IPS-20b (cell line): ENCODE results near the gene POU3F1.

Experiments
- H3K27ac ChIP-seq: one replicate; pipeline ENCODE4 v1.5.1; 2013; ENCODE audit warnings: low read length
- H3K27me3 ChIP-seq: 2 replicates; pipeline ENCODE4 v1.6.1; 2013; ENCODE audit warnings: mild to moderate bottlenecking, low read length, inconsistent platforms; ENCODE audit not compliant: insufficient read depth
- H3K36me3 ChIP-seq: 2 replicates; pipeline ENCODE4 v1.6.1; 2013; ENCODE audit warnings: low read depth, mild to moderate bottlenecking, inconsistent platforms, low read length, moderate library complexity; ENCODE audit not compliant: insufficient read depth
- H3K4me1 ChIP-seq: 2 replicates; pipeline ENCODE4 v1.6.1; 2013; ENCODE audit warnings: mild to moderate bottlenecking, control low read depth, inconsistent platforms, low read length, moderate library complexity; ENCODE audit not compliant: insufficient read depth
- H3K4me3 ChIP-seq: 2 replicates; pipeline ENCODE4 v1.5.1; 2013; ENCODE audit warnings: mild to moderate bottlenecking, low read length, inconsistent platforms
- H3K9ac ChIP-seq: 2 replicates; pipeline ENCODE4 v1.6.1; 2013; ENCODE audit warnings: low read depth, mild to moderate bottlenecking, inconsistent platforms, low read length, moderate library complexity
- H3K9me3 ChIP-seq: 2 replicates; pipeline ENCODE4 v1.6.1; 2013; ENCODE audit warnings: mild to moderate bottlenecking, low read depth, low read length, inconsistent platforms; ENCODE audit not compliant: insufficient read depth

Gene POU3F1

GRCh38 chr1:38084700-38085099 lies 38.1 kb upstream of the POU3F1 start:
- Histone ChIP-seq H3K36me3 (no peaks in the 10 kb centered on the region), H3K9ac (no peak overlapping the region), H3K9me3 (no peaks in the 10 kb centered on the region), H3K4me3 (no peak overlapping the region), H3K27ac (no peak overlapping the region), H3K27me3 (no peaks in the 10 kb centered on the region), H3K4me1 (peaks cover 22% of the 10 kb centered on the region)

- H3K4me1 ChIP-seq, result peaks cover 22% of the 10 kb centered on the region
- H3K27ac ChIP-seq, result no peak overlapping the region
- H3K27me3 ChIP-seq, result no peaks in the 10 kb centered on the region
- H3K36me3 ChIP-seq, result no peaks in the 10 kb centered on the region
- H3K9me3 ChIP-seq, result no peaks in the 10 kb centered on the region
- no peak overlapping the region for H3K4me3 ChIP-seq
- no peak overlapping the region for H3K9ac ChIP-seq
These were observed 37.5 kb upstream of the POU3F1 start for GRCh38 chr1:38084113-38084512.

- Histone ChIP-seq H3K36me3 (no peaks in the 10 kb centered on the region), H3K4me3 (no peak overlapping the region), H3K9ac (no peak overlapping the region), H3K27me3 (no peaks in the 10 kb centered on the region), H3K9me3 (no peaks in the 10 kb centered on the region), H3K4me1 (peaks cover 17% of the 10 kb centered on the region), H3K27ac (no peak overlapping the region)
These were observed 36.9 kb upstream of the POU3F1 start for GRCh38 chr1:38083541-38083940.

GRCh38 chr1:38082769-38083263 lies 36.2 kb upstream of the POU3F1 start:
- no peaks in the 10 kb centered on the region for H3K27me3 ChIP-seq
- H3K4me3 ChIP-seq, result no peak overlapping the region
- no peaks in the 10 kb centered on the region for H3K36me3 ChIP-seq
- peaks cover 11% of the 10 kb centered on the region for H3K4me1 ChIP-seq
- H3K9me3 ChIP-seq, result no peaks in the 10 kb centered on the region
- H3K27ac ChIP-seq, result peak overlapping the region; percentile 16
- peak overlapping the region; percentile 25; the same call in 1 of the 2 replicates for H3K9ac ChIP-seq

GRCh38 chr1:38079019-38079418 lies 32.4 kb upstream of the POU3F1 start:
- H3K36me3 ChIP-seq, result no peaks in the 10 kb centered on the region
- no peaks in the 10 kb centered on the region for H3K27me3 ChIP-seq
- H3K9me3 ChIP-seq, result no peaks in the 10 kb centered on the region
- no peak overlapping the region for H3K9ac ChIP-seq
- H3K27ac ChIP-seq, result no peak overlapping the region
- no peak overlapping the region for H3K4me3 ChIP-seq
- peaks cover 18% of the 10 kb centered on the region for H3K4me1 ChIP-seq

GRCh38 chr1:38077523-38078147 lies 31.0 kb upstream of the POU3F1 start:
- H3K27ac ChIP-seq, result no peak overlapping the region
- H3K27me3 ChIP-seq, result no peaks in the 10 kb centered on the region
- H3K36me3 ChIP-seq, result no peaks in the 10 kb centered on the region
- peaks cover 18% of the 10 kb centered on the region for H3K4me1 ChIP-seq
- no peak overlapping the region for H3K4me3 ChIP-seq
- no peaks in the 10 kb centered on the region for H3K9me3 ChIP-seq
- H3K9ac ChIP-seq, result no peak overlapping the region

- no peak overlapping the region for H3K9ac ChIP-seq
- H3K27ac ChIP-seq, result no peak overlapping the region
- H3K27me3 ChIP-seq, result no peaks in the 10 kb centered on the region
- no peaks in the 10 kb centered on the region for H3K36me3 ChIP-seq
- no peak overlapping the region for H3K4me3 ChIP-seq
- H3K9me3 ChIP-seq, result no peaks in the 10 kb centered on the region
- peaks cover 18% of the 10 kb centered on the region for H3K4me1 ChIP-seq
These were observed 29.9 kb upstream of the POU3F1 start for GRCh38 chr1:38076455-38076854.

- Histone ChIP-seq H3K27ac (no peak overlapping the region), H3K27me3 (no peaks in the 10 kb centered on the region), H3K4me3 (no peak overlapping the region), H3K9me3 (no peaks in the 10 kb centered on the region), H3K4me1 (peaks cover 18% of the 10 kb centered on the region), H3K36me3 (no peaks in the 10 kb centered on the region), H3K9ac (no peak overlapping the region)
These were observed 29.4 kb upstream of the POU3F1 start for GRCh38 chr1:38076038-38076437.

GRCh38 chr1:38075191-38075590 lies 28.6 kb upstream of the POU3F1 start:
- Histone ChIP-seq H3K4me3 (no peak overlapping the region), H3K27ac (no peak overlapping the region), H3K4me1 (peaks cover 18% of the 10 kb centered on the region), H3K9ac (no peak overlapping the region), H3K27me3 (no peaks in the 10 kb centered on the region), H3K9me3 (no peaks in the 10 kb centered on the region), H3K36me3 (no peaks in the 10 kb centered on the region)

GRCh38 chr1:38074302-38074677 lies 27.7 kb upstream of the POU3F1 start:
- H3K36me3 ChIP-seq, result no peaks in the 10 kb centered on the region
- no peak overlapping the region for H3K9ac ChIP-seq
- peaks cover 18% of the 10 kb centered on the region for H3K4me1 ChIP-seq
- no peaks in the 10 kb centered on the region for H3K9me3 ChIP-seq
- H3K27me3 ChIP-seq, result no peaks in the 10 kb centered on the region
- H3K27ac ChIP-seq, result no peak overlapping the region
- H3K4me3 ChIP-seq, result no peak overlapping the region

GRCh38 chr1:38073534-38074301 lies 27.1 kb upstream of the POU3F1 start:
- Histone ChIP-seq H3K9ac (no peak overlapping the region; the same call in 1 of the 2 replicates), H3K9me3 (no peaks in the 10 kb centered on the region), H3K36me3 (no peaks in the 10 kb centered on the region), H3K27me3 (no peaks in the 10 kb centered on the region), H3K4me1 (peaks cover 18% of the 10 kb centered on the region), H3K27ac (no peak overlapping the region), H3K4me3 (no peak overlapping the region)

GRCh38 chr1:38072858-38073257 lies 26.3 kb upstream of the POU3F1 start:
- Histone ChIP-seq H3K36me3 (no peaks in the 10 kb centered on the region), H3K27ac (no peak overlapping the region), H3K9ac (no peak overlapping the region; the same call in 1 of the 2 replicates), H3K4me1 (peaks cover 18% of the 10 kb centered on the region), H3K9me3 (no peaks in the 10 kb centered on the region), H3K4me3 (no peak overlapping the region), H3K27me3 (no peaks in the 10 kb centered on the region)
